Measurements from ENCODE around the gene ACSM6.
"Not testable (repeated sequence)": the region's sequence is repeated elsewhere in the genome, so short reads cannot be mapped to it uniquely, and the experiment has no call there.

Gene ACSM6, protein sequence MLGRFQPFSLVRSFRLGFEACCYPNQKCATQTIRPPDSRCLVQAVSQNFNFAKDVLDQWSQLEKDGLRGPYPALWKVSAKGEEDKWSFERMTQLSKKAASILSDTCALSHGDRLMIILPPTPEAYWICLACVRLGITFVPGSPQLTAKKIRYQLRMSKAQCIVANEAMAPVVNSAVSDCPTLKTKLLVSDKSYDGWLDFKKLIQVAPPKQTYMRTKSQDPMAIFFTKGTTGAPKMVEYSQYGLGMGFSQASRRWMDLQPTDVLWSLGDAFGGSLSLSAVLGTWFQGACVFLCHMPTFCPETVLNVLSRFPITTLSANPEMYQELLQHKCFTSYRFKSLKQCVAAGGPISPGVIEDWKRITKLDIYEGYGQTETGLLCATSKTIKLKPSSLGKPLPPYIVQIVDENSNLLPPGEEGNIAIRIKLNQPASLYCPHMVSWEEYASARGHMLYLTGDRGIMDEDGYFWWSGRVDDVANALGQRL

GRCh38 chr10:95193944-95194343, at the start of gene ACSM6:
Gene ACSM6 (plus strand): TSS chr10:95194238. CDS start chr10:95194486, 248 bp downstream.
- no peak for DNase-seq

GRCh38 chr10:95168694-95169093, 25.3 kb upstream of the ACSM6 start:
- no peak for DNase-seq

- DNase-seq = no peak
Observed at GRCh38 chr10:95169522-95169921, 24.5 kb upstream of the ACSM6 start.

- DNase-seq = no peak
Observed at GRCh38 chr10:95170790-95171189, 23.2 kb upstream of the ACSM6 start.

DNA sequence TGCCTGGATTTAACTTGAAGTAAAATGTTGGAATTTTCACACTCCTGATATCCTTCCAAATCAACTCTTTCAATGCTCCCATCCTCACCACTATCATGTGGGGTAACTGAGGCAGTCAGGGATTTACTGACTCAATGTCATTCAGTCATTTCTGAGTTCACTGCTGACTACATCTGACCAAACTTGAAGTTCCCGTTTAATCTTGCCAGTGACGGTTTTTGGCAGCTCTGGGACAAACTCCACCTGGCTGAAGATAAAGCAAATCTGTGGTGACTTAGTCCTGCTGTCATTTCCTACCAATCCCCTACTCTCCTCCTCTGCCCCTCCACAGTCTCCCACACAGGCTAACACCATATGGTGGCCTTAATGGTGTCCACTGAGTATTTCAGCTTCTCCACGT, 22.7 kb upstream of the ACSM6 start:
- no peak for DNase-seq

GRCh38 chr10:95172851-95173250, 21.2 kb upstream of the ACSM6 start:
- no peak for DNase-seq

DNA sequence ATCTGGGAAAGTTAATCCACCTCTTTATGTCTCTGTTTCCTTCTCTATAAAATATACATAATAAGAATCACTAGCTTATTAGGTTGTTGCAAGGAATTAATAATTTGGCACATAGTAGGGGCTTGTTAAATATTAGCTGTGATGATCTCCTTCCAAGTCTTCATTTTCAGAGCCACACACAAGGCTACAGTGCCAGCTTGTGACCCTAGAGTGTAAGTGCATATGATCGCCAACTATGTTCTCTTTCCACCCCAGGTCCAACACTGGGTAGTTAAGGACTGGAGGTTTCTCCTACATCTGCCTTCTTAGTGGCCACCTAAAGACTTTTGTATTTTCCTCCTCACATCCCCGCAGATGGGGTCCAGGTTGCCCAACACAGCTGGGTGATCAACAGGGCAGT, 17.9 kb upstream of the ACSM6 start:
- no peak for DNase-seq

GRCh38 chr10:95177429-95177828, 16.6 kb upstream of the ACSM6 start:
- no peak for DNase-seq

DNA sequence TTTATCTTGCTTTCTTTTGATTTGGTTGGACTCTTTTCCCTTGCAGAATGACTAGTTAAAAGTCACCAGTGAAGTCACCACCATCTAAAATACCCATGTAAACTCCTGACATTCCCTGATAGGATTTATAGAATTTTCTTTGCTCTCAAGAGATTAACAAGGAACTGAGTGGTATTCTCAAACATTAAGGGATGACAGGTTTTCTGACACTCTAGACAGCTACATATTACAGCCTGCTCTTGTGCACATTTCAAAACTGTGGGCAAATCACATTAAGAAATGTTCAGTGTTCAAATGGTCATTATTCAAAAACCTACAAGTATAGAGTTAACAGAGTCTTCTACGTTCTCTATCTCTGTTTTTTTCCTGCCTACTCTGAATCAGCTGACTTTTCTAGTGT, 15.8 kb upstream of the ACSM6 start:
- DNase-seq = no peak

DNA sequence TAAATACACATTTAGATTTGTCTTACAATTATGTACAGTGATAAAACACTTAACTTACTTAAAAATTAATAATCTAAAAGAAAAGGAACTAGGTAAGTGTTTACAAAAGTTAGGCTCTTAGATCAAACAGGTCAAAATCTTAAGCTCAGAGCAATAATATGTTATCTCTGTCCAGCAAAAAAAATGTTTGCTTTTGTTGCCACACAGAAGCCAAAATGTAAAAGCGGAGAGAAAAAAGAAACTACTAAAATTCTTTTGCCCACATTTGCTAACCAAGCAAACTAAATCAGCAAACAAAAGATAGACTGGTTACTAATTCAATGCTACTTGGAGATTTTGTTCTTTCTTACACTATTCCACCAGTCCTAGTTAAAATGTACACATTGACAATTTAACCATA, 15.2 kb upstream of the ACSM6 start:
- no peak for DNase-seq

- DNase-seq = no peak
Observed at GRCh38 chr10:95181726-95182125, 12.3 kb upstream of the ACSM6 start.

DNA sequence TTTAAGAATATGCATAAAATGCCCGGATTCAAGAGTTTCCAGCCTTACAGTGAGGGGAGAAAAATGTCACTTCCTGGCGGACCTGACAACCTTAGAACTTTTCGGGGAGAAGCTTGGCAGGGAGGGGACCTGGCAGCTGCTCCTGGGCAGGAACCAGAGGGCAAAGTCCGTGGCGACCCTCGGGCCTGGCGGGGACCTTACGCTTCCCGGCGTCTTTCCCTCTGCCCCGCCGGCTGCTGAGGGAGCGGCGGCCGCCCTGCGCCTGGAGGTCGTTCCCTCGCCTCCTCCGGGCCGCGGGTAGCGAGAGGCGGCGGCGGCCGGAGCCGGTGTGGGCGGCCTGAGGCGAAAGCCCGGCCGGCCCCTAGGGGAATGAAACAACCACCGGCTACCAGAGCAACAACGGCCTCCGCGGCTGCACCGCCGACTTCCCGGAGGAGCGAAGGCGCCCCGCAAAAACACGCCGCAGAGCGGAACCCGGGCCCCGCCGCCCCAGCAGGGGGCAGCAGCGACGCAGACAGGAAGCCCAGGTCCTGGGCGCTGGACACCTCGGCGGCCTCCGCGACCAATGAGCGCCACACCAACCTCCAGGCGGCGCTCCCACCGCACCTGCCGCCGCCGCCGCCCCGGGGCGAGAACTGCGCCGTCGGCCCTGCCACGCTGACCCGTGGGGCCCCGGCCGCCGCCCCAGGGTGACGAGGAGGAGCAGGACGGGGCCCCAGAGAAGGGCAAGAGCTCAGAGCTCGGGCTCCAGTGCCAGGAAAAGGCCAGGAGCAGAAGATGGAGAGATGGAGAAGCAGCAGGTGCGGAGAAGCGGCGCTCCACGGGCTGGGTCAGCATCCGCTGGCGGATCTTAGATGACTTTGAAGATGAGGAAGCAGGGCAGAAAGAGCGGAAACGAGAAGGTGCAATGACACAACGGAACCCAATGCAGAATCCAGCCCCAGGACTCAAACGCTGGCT, 10.5 kb upstream of the ACSM6 start:
- peak; percentile 87 for DNase-seq

DNA sequence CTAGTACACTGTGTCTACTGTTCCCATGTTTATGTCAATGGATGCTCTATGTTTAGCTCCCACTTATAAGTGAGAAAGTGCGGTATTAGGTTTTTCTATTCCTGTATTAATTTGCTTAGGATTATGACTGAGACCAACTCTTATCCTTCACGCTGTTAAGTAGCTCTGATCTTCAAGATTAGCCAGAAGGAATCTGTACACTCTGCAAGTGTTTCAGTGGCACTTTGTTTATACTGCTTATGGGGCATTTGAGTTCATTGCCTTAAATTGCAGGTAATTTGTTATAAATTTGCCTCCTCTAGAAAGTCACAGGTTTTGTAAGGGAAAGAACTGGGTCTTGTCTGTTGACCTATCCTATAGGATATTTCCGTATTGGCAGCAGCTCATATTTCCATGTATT, 6.4 kb upstream of the ACSM6 start:
- no peak for DNase-seq

- DNase-seq = no peak
Observed at GRCh38 chr10:95188593-95188992, 5.4 kb upstream of the ACSM6 start.

GRCh38 chr10:95196046-95196445, 2.0 kb downstream of the ACSM6 start:
- DNase-seq = no peak

GRCh38 chr10:95201736-95202135, 7.7 kb downstream of the ACSM6 start:
- DNase-seq = no peak

DNA sequence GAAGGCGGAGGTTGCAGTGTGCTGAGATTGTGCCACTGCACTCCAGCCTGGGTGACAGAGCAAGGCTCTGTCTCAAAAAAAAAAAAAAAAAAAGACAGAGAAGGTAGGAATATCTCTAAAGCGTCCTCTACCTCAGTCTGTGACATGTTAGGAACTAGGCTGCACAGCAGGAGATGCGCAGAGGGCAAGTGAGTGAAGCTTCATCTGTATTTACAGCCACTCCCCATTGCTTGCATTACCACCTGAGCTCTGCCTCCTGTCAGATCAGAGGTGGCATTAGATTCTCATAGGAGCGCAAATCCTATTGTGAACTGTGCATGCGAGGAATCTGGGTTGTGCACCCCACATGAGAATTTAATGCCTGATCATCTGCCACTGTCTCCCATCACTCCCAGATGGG, 8.8 kb downstream of the ACSM6 start:
- DNase-seq = not testable (repeated sequence)

GRCh38 chr10:95208702-95209391, 14.8 kb downstream of the ACSM6 start:
- DNase-seq = no peak

DNA sequence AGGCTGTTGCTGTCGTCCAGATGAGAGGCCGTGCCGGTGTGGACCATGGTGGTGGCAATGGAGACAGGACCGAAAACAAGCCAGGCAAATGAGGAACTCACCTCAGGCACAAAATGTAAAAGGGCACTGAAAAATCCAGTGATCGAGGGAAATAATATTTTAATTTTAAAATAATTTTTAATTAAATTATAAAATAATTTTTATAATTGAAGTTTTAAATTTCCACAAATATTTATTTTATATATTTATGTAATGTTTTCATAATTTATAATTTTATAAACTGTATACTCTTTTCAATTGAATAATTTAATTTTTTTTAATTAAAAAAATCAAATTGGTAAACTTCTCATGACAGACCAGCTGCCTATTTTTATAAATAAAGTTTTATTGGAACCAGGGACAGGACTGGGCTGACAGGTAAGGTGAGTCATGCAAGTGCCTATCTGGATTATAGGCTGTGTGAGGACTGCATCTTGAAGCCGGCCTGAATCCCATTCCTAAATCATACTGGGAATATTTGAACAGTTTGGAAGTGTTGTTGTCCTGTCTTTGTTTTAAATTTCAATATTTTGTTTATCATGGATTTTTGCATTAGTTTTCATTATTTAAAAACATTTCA, 15.6 kb downstream of the ACSM6 start:
- no peak for DNase-seq

DNA sequence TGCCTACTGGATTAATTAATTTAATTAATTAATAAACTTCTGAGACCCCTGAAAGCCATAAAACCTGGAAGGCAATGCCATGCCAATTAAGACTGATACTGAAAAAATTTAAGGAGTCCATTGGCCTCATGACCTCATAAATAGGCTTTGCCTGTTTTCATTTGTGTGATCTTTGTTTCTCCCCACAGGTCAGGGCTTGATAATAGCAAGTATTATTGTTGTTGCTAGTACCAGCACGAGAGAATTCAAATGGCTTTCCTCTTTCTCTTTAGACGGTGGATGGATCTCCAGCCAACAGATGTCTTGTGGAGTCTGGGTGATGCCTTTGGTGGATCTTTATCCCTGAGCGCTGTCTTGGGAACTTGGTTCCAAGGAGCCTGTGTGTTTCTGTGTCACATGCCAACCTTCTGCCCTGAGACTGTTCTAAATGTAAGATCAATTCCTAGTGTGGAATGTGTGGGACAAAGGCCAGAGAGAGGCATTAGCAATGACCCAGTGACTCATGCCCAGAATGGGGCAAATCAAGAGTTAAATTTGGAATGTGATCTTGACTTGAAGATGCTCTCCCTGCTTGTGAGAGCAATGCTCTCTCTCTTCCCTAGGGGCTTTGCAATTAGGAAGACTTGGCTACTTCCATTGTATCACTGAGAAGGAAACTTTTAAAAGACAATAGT, 17.7 kb downstream of the ACSM6 start:
- no peak for DNase-seq

DNA sequence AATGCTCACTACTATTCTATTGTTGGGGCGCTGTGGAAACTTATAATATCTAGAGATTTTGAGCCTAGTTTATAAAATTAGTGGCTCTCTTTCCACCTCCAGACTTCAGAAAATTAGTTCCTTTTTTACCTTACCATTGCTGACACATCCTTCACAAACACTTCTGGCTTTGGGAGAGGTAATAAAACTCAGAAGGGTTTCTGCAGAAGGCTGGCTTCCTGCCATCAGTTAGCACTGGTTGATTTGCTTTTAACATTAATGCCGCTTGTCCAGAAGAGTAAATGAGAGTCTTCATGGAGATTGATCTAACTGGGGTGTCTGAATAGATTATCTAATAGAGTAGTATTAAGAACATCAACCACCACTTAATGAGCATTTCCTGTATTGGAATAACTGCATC, 20.3 kb downstream of the ACSM6 start:
- no peak for DNase-seq

DNA sequence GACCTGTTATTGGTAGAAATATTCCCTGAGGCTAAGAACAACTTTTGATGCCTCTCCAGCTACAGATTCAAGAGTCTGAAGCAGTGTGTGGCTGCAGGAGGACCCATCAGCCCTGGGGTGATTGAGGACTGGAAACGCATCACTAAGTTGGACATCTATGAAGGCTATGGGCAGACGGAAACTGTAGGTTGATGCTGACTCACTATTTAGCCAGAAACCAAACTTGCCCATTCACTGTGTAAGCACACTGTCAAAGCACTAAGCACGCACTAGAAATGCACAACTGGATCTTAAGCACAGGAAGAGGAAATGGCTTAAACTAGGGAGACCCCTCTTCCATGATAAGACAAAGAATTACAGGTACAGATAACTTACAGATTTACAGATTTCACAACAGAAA, 20.8 kb downstream of the ACSM6 start:
- DNase-seq = no peak

Measured in activated CD4-positive, alpha-beta T cell treated with anti-CD3 and anti-CD28 coated beads, Interleukin-2, Interleukin-6, amounts not matched to agents 100 ng/mL and 50 ng/mL, durations not matched to agents 16 hours and 8 hours (primary cell).